T-helper 2 cell treated with Interferon-gamma antibody and Interleukin-4, amounts not matched to agents 100 ng/mL and 5 ng/mL, for 36 hours (primary cell): ENCODE measurements around the gene TNFRSF14. TPM values are rescaled to one million over a fixed set of nuclear protein-coding genes. Genes with fewer than 3 reads are reported as not detected.

Experiments
- intact Hi-C: fragments of 100-400 bp; cut with micrococcal nuclease; formaldehyde crosslinking; loops from one replicate; pipeline ENCODE4 v1.15.1; 2023
- total RNA-seq: library from RNA; stranded (reverse); gene quantifications from 2 replicates; pipeline ENCODE4 v1.2.3, GENCODE V29; 2022

TNFRSF14 gene
- total RNA-seq = 157 and 158 TPM in 2 replicates

DNA sequence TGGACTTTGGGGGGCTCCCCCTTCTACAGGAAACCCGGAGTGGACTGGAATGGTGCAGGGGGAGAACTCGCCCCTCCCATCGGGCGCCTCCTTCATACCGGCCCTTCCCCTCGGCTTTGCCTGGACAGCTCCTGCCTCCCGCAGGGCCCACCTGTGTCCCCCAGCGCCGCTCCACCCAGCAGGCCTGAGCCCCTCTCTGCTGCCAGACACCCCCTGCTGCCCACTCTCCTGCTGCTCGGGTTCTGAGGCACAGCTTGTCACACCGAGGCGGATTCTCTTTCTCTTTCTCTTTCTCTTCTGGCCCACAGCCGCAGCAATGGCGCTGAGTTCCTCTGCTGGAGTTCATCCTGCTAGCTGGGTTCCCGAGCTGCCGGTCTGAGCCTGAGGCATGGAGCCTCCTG, at the start of gene TNFRSF14:
Gene TNFRSF14, plus strand, starts transcription at position 95 of the 401 bp plus-strand sequence. Its CDS starts 294 bp downstream, at position 389.
- intact Hi-C loops = loop anchor here (1.0 kb wide), 2 partner anchors 8 to 22 kb away; no protein-coding TSS in a partner anchor

DNA sequence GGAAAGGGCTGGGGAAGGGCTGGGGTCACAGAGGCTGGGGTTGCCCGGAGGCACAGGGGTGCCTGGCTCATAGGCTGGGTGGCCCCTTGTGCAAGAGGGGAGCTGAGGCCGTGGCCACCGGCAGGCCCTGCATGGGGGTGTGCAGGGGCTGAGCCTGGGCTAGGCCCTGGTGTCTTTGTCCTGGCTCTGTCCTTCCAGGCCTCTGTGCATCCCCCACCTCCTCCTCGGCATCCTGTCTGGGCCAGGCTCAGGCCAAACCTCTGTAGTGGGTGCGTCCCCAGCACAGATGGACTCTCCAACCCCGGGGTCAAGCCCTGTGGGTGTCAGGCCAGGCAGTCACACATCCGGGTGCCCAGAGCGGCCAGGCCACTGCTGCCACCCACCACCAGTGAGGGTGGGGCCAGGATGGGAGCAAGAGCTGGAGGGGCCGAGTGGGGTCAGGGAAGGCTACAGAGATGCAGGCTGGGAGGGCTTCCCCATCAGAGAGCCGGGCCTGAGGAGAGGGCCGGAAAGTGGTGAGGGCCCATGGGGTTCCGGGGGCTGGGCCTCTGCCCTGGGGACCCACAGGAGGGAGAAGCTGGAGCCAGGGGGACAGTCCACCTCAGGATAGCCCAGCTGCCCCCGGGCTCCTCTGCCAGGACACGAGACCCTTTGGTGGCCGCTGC, 49.1 kb upstream of the TNFRSF14 start:
- intact Hi-C loops = no loop called here

DNA sequence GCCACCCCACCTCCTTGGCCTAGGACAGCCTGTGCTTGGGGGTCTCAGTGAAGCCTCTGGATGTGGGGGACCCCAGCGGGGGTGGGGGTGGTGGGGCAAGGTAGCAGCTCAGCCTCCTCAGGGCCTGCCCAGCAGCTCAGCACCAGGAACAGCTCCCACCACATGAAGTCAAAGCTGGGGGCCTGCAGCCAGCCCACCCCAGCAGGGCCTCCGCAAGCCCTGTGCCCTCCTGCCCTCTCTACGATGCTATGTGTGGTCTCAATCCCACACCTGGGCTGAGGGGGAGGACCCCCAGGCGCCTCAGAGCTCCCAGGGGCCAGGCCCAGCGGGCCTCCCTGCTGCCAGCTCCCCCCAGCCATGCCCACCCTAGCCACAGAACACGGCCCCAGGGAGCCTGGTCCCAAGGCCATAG, 48.4 kb upstream of the TNFRSF14 start:
- intact Hi-C loops = no loop called here

DNA sequence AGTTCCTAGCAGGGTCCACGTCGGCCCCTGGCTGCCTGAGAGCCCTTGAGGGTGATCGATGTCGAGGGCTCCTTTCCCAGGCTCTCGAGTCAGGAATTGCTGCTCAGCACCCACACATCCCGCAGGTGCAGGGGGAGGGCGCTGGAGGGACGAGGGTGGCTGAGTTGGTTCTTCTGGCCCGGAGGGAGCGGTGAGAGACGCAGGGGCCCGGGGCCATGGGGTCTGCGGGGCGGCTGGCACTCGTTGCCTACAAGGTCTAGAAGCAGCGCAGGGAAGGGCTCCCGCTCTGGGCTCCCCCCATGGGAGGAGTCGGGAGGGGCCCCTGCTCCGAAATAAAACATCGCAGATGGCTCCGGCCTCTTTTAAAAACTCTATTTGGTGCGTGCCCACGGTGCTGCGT, 48.0 kb upstream of the TNFRSF14 start:
- intact Hi-C loops = no loop called here

DNA sequence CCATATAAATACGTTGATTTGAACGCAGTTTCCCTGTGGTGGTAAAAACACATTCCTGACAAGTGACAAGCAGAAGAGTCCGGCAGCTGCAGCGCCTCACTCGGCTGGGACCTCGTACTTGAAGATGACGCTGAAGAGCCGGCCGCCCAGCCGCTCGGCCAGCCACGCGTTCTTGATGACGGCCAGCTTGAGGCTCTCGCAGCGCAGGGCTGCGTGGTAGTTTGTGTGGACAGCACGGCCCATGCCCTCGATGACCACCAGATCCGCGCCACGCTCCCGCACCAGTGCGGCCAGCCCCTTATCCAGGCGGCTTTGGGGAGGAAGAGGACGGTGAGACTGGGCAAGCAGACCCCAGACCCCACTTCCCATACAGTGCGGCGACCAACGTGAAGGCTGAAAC, 47.4 kb upstream of the TNFRSF14 start:
- intact Hi-C loops = no loop called here

DNA sequence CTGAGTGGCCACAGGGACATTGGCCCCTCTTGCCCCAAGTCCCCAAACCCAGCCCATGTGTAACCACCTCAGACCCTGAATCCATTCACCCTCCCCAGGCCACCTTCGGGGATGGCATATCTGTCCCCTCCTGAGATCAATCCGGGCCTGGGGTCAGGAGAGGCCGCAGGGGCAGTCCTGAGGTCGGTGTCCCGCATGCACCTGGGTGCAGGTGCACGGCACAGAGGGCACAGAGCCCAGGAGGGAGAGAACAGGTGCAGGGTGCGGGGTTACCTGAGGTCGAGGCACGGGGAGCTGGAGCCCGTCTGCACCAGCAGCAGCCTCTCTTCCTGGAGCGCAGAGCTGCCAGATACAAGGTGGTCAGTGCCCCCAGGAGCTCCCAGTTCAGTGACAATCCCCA, 46.6 kb upstream of the TNFRSF14 start:
- intact Hi-C loops = no loop called here

DNA sequence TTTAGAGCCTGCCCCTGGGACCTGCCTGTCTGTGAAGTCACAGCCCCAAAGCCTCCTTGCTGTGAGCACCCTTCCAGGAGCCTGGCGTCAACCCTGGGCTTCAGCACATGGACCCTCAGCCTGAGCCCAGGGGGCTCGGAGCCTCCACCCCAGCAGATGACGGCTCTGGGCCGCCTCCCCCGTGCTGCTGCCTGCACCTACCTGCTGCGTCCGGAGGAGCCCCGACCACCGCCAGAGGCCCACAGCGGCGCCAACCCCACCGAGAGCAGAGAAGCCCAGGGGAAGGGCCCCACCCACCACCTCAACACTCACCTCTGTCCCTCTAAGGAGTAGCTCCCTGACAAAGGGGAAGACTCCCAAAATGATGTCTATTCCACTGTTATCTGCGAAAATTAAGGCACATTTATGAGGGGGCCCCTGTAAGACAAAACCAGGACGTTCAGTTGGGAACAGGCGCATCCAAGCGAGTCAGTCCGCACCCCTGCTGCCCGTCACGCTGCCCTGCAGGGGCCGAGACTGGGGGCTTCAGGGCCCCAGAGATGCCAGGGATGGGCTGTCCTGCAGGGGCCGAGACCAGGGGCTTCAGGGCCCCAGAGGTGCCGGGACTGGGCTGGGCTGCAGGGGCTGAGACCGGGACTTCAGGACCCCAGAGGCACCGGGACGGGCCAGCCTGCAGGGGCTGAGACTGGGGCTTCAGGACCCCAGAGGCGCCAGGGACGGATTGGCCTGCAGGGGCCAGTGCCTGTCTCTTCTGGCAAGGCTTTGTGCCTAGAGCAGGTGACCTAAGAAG, 45.6 kb upstream of the TNFRSF14 start:
- intact Hi-C loops = no loop called here

DNA sequence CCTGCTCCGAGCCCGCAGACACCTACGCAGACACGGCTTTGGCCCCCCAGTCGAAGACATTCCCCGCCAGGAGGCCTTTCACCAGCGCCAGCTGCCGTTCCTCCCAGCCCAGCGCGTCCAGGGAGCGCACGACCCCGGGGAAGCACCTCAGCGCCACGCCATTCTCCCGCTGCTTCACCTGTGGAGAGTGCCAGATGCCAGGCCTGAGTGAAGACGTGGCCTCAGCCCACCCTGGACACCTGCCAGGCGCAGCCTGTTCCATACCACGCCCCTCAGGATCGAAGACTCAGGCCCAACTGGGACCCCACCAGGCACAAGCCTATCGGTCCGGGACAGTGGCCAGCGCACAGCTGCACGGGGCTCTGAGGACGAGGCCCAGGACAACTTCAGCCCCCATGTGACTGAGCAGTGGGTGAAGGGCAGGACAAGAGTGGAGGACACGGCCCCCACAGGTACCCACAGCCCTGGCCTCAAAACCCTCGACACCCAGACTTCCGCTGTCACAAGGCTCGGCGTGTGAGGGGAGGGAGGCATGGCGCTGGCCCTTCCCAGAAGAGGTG, 43.2 kb upstream of the TNFRSF14 start:
- intact Hi-C loops = no loop called here

DNA sequence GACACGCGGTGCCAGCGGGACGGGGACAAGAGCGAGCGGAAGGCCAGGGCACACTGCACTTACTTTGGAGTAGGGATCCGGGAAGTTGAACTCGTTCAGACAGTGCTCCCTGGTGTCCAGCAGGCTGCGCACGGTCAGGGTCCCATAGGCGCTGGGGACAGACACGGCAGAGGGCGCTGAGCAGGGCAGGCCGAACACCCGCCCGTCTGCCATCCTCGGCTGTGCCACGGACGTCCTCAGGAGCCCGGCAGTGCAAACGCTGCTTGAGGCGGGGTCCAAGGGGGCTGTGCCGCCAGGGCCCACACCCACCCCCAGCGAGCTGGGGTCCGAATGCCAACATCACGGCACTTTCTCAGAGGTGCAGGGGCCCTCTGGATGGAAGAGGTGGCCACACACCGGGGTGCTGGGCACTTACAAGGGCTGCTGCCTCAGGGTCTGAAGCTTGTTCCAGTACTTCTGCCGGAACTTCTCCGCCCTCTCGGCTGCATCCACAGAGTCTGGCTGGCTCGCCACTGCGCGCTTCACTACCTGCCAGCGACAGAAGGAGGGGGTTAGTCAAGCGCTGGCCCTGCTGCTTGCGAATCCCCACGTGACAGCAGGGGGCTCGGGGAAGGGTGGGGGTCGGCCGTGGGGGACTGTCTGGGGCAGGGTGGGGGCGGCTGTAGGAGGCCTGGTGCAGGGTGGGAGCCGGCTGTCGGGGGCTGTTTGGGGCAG, 42.1 kb upstream of the TNFRSF14 start:
- intact Hi-C loops = no loop called here

DNA sequence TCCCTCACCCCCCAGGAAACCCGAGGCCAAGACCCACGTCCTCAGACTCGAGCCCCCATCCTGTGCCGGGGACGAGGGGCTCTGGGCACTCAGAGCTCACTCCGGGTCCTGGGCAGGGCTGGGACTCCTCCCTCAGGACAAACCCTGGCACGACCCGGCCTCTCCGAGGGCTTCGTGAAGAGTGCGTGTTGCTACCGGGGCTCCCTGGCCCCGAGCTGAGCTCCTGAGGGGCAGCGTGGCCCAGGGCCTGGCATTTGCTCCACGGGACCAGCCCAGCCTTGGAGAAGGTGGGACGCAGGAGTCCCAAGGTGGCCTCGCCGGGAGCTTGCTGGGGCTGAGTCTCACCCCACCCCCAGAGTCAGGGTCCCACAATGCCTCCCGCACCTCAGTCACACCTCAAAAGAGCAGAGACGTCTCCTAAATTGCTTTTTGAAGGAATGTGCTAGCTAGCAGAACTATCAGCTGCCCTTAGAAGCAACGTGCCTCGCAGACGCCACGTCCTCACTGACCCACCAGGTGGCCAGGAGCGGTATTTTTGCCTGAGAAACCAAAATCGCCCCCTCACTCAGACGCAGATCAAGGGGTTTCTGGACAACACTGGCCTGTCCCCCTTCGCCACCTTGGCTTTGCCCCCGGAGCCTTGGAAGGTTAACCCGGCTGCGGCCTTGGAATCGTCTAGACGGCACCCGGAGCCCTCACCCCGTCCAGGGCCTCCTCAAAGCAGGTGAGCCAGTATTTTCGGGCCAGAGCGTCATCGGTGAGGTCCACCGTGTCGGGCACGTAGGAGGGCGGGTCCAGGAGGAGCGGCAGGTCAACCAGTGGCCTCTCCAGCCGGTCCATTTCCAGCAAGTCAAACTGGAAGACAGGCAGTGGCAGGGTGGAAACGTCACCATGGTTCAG, 41.1 kb upstream of the TNFRSF14 start:
- intact Hi-C loops = no loop called here

DNA sequence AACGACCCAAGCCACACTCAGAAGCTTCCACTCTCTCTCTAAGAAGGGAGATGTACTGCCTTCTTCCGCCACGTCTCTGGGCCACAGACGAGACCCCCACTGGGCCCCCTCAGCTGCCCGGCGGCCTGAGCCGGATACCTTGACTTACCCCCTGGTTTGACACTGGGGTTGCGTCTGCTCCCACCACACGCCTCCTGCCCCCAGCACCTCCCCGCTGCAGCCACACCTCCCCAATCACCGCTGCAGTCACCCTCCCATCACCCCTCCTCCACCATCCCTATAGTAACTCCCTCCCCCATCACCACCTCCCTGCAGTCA, 40.4 kb upstream of the TNFRSF14 start:
- intact Hi-C loops = no loop called here

DNA sequence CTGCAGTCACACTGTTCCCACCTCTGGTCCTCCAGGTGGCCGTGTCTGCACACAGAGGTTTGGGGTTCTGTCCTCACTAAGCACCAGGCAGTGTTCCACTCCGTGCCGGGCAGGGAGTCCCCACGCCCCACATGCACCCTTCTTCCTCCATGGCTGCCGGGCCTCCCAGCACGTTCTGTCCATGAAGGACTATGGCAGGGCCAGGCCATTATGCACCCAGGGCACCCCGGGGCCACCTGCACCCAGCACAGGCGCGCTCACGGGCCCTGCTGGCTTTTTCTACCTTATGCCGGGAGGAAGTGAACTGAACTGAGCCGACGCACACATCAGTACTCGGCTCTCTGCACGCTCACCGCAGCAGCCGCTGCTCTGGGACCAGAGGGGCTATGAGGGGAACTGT, 40.0 kb upstream of the TNFRSF14 start:
- intact Hi-C loops = no loop called here

DNA sequence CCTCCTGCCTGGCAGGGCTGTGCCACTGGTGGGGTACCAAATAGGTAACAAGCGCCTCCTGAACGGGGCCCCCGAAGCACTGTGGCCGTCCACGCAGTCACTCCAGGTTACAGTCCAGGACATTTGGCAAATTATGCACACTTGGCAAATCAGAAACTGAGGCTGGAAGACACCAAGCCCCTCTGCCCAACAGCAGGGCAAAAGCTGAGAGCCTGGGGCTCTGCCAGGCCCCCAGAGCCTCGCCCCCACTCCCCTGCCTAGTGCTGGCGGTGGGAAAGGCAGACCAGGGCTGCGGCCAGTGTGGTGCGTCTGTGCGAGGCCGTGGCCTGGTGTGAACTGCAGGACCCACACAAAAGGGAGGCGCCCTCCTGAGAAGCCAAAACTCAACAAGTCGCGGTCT, 39.2 kb upstream of the TNFRSF14 start:
- intact Hi-C loops = no loop called here

DNA sequence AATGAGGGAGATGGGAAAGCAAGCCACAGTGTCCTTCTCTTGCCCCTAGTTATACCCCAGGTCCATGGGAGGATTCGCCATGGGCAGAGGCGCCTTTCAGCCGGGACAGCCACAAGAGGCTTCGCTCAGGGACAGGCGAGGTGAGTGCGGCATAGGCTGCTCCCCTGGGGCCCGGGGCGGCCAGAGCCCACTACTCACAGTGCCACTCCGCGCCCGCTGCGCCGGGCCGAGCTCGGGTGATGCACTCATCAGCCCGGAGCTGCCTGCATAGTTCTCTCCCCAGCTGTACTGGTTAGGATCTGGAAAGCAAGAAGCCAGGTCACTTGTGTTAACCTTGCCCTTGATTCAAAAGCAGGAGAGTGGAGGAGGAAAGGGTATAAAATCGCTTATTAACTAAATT, 38.2 kb upstream of the TNFRSF14 start:
- intact Hi-C loops = no loop called here

DNA sequence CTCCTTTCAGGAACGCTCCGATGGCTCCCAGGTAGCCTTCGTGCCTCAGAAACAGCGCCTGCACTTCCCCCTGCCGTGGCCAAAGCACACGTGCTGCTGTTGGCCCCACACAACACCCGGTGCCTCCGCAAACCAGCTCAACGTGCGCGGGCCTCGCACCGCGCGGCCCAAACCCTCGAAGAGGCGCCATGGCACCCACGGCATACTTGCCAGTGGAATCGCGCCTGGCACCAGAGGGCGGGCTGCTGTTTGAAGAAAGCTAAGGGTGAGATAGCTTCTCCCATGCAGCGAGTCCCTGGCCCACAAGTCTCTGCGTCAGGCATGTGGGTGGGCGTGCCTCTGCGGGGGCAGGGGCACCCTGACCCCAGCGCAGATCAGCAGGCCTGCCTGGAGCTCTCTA, 37.6 kb upstream of the TNFRSF14 start:
- intact Hi-C loops = no loop called here

DNA sequence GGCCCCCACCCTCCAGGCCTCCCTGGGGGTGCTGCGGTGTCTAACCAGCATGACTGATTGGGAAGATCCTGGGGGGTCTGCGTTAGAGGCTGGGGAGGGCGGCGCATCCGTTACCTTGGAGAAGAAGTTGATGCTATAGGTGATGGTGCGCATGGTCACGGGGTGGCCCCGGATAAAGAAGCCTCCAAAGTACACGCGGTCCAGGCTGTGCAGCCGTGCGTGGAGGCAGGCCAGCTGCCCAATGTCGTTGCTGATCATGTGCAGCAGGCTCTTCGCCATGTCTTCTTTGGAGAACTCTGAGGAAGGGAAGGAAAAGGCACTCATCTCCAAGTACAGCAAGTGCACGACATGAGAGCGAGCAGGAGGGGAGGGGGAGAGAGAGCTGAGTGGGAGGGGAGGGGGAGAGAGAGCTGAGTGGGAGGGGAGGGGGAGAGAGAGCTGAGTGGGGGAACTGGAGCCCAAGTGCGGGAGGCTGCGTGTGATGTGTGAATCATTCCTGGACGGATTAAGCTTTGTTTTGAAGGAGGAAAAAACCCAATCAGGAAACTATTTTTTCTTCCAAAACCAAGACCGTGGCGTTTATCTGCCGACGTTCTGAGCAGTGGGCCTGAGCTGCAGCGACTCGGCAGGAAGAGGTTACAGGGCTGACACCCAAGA, 37.0 kb upstream of the TNFRSF14 start:
- intact Hi-C loops = no loop called here

DNA sequence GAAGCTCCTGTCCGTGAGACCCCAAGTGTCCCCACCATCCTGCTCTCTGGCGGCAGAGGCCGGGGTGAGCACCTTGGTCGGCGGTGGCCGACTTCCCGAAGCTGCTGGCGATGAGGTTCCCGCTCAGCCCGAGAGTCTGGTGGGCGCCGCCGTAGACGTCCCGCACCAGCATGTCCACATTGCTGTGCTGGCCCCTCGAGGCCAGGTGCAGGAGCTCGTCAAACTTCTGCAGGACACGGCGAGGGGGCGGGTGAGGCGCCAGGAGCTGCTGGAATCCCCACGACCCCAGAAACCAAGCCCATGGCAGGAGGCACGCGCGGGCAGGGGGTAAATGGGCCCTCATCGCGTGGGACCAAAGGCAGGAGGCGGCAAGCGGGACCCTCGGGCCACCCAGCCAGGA, 36.4 kb upstream of the TNFRSF14 start:
- intact Hi-C loops = no loop called here

DNA sequence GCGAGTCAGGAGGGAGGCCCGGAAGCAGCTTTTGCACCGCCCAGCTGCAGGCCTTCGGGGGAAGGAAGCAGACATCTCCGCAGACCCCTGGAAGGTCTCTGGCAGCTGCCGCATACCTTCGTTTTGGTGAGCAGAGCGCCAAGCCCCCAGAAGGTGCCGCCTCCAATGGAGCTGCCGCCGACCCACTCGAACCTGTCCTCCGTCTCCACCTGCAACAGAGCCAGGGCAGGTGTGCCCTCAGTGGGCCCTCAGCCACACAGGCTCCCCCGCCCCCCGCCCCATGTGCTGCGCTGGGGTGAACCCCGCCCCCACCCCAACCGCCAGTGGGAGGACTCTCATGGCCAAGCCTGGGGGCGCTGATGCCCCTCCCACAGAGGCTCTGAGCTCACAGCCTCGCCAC, 36.0 kb upstream of the TNFRSF14 start:
- intact Hi-C loops = no loop called here

DNA sequence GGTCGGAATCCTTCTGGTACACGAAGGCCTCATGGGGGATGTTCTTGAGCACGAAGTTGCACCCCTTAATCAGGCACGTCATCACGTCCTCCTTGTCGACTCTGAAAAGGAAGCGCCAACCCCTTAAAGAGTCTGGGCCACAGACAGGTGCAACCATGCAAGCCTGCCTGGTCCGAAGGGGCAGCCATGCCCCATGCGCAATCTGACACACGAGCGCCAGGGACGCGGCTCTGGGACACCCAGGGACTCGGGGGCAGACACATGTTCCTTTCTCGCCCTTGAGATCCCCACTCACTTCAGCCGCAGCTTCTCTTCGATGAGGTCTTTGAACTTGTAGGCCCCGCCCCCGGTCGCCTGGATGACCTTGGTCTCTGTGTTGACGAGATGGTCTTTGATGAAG, 35.4 kb upstream of the TNFRSF14 start:
- intact Hi-C loops = no loop called here

DNA sequence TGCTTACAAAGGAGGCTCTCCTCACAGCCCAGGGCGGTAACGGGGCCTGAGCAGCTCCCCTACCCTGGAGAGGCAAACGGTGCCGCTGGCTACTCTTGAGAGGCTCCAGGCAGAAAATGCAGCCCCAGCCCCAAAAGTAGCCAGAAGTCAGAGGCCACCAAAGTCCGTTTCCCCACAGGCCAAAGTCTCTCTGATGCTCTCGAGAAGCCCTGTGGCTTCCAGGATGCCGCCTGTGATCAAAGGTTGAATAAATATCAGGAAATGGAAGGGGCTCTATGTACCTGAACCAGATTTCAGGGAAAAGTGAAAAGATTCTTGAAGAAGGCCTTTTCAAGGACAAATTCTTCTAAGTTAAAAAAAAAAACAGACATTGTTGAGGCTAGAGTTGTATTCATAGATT, 33.9 kb upstream of the TNFRSF14 start:
- intact Hi-C loops = no loop called here
